ENCODE measurements around the gene ASB7. TPM values are rescaled to one million over a fixed set of nuclear protein-coding genes. Genes with fewer than 3 reads are reported as not detected.

ASB7 gene
- total RNA-seq, 6 experiments from 2014 or later = 10.2 to 12.5 (median 11.5) TPM

- Mint-ChIP-seq H3K9me3 (peaks cover 42% of the 10 kb centered on the region), H3K27me3 (ENCODE audit: insufficient read depth) (peaks cover 1% of the 10 kb centered on the region; the same call in 1 of the 2 replicates), H3K27ac (no peak overlapping the region), H3K4me3 (no peak overlapping the region), H3K4me1 (ENCODE audit: low read depth) (peaks cover 12% of the 10 kb centered on the region), H3K36me3 (ENCODE audit: low read depth) (peaks cover 36% of the 10 kb centered on the region)
- no peak for TF ChIP-seq CTCF (IDR thresholded peaks at IDR 0.05)
- no peak for DNase-seq
Observed at GRCh38 chr15:100591835-100592234, 10.6 kb upstream of the ASB7 start.

- peak overlapping the region; percentile 60 for H3K27ac Mint-ChIP-seq
- no peak for TF ChIP-seq CTCF (IDR thresholded peaks at IDR 0.05)
- DNase-seq = peak; percentile 61
- H3K36me3 Mint-ChIP-seq (ENCODE audit: low read depth) = peaks cover 29% of the 10 kb centered on the region
- peaks cover 34% of the 10 kb centered on the region for H3K9me3 Mint-ChIP-seq
- peaks cover 1% of the 10 kb centered on the region; the same call in 1 of the 2 replicates for H3K27me3 Mint-ChIP-seq (ENCODE audit: insufficient read depth)
- peaks cover 12% of the 10 kb centered on the region for H3K4me1 Mint-ChIP-seq (ENCODE audit: low read depth)
- H3K4me3 Mint-ChIP-seq = no peak overlapping the region
Observed at GRCh38 chr15:100592898-100593297, 9.5 kb upstream of the ASB7 start.

GRCh38 chr15:100593431-100593830 lies 9.0 kb upstream of the ASB7 start:
- Mint-ChIP-seq H3K27me3 (ENCODE audit: insufficient read depth) (peaks cover 1% of the 10 kb centered on the region; the same call in 1 of the 2 replicates), H3K36me3 (ENCODE audit: low read depth) (peaks cover 24% of the 10 kb centered on the region), H3K4me1 (ENCODE audit: low read depth) (peaks cover 12% of the 10 kb centered on the region), H3K9me3 (peaks cover 29% of the 10 kb centered on the region), H3K27ac (no peak overlapping the region), H3K4me3 (no peak overlapping the region)
- DNase-seq = no peak
- TF ChIP-seq CTCF (IDR thresholded peaks at IDR 0.05) = no peak

- Mint-ChIP-seq H3K27ac (no peak overlapping the region), H3K27me3 (ENCODE audit: insufficient read depth) (peaks cover 1% of the 10 kb centered on the region; the same call in 1 of the 2 replicates), H3K36me3 (ENCODE audit: low read depth) (peaks cover 9% of the 10 kb centered on the region; the same call in 1 of the 2 replicates), H3K9me3 (peaks cover 9% of the 10 kb centered on the region), H3K4me1 (ENCODE audit: low read depth) (peaks cover 12% of the 10 kb centered on the region), H3K4me3 (no peak overlapping the region)
- no peak for TF ChIP-seq CTCF (IDR thresholded peaks at IDR 0.05)
- DNase-seq = no peak
Observed at GRCh38 chr15:100595964-100596363, 6.4 kb upstream of the ASB7 start.

GRCh38 chr15:100596792-100597191 lies 5.6 kb upstream of the ASB7 start:
- Mint-ChIP-seq H3K36me3 (ENCODE audit: low read depth) (peaks cover 6% of the 10 kb centered on the region; the same call in 1 of the 2 replicates), H3K27ac (no peak overlapping the region), H3K27me3 (ENCODE audit: insufficient read depth) (peaks cover 1% of the 10 kb centered on the region; the same call in 1 of the 2 replicates), H3K4me3 (no peak overlapping the region), H3K9me3 (peaks cover 5% of the 10 kb centered on the region), H3K4me1 (ENCODE audit: low read depth) (peaks cover 12% of the 10 kb centered on the region)
- no peak for DNase-seq
- TF ChIP-seq CTCF (IDR thresholded peaks at IDR 0.05) = no peak

- Mint-ChIP-seq H3K4me3 (no peak overlapping the region), H3K36me3 (ENCODE audit: low read depth) (no peaks in the 10 kb centered on the region), H3K9me3 (no peaks in the 10 kb centered on the region), H3K27ac (no peak overlapping the region), H3K4me1 (ENCODE audit: low read depth) (peaks cover 4% of the 10 kb centered on the region), H3K27me3 (ENCODE audit: insufficient read depth) (peaks cover 1% of the 10 kb centered on the region; the same call in 1 of the 2 replicates)
- DNase-seq = no peak
- TF ChIP-seq CTCF (IDR thresholded peaks at IDR 0.05) = no peak
Observed at GRCh38 chr15:100597862-100598261, 4.5 kb upstream of the ASB7 start.

Data from HFFc6 (cell line).